Measurements from ENCODE around the gene STEAP2. TPM values are rescaled to one million over a fixed set of nuclear protein-coding genes. Genes with fewer than 3 reads are reported as not detected.

Gene STEAP2
- total RNA-seq, 1 donor from 2014 or later, result 29.9 TPM

- DNase-seq (ENCODE audit: low spot score), result no peak
Measured at GRCh38 chr7:90192876-90193750, 18.4 kb upstream of the STEAP2 start.

GRCh38 chr7:90194911-90195809 lies 16.4 kb upstream of the STEAP2 start:
- no peak for DNase-seq (ENCODE audit: low spot score)

GRCh38 chr7:90201500-90202195 lies 9.9 kb upstream of the STEAP2 start:
- DNase-seq (ENCODE audit: low spot score), result no peak

GRCh38 chr7:90207956-90208355 lies 3.6 kb upstream of the STEAP2 start:
- DNase-seq (ENCODE audit: low spot score), result no peak

- DNase-seq (ENCODE audit: low spot score), result no peak
Measured at GRCh38 chr7:90209776-90210175, 1.8 kb upstream of the STEAP2 start.

- DNase-seq (ENCODE audit: low spot score), result no peak
Measured at GRCh38 chr7:90210475-90210874, 1.1 kb upstream of the STEAP2 start.

- no peak for DNase-seq (ENCODE audit: low spot score)
Measured at GRCh38 chr7:90210981-90211380, 559 bp upstream of the STEAP2 start.

GRCh38 chr7:90212149-90212495 lies 582 bp downstream of the STEAP2 start:
- DNase-seq (ENCODE audit: low spot score), result no peak

GRCh38 chr7:90213521-90213920 lies 2.0 kb downstream of the STEAP2 start:
- no peak for DNase-seq (ENCODE audit: low spot score)

GRCh38 chr7:90216080-90216674 lies 4.6 kb downstream of the STEAP2 start:
- DNase-seq (ENCODE audit: low spot score), result no peak

- DNase-seq (ENCODE audit: low spot score), result no peak
Measured at GRCh38 chr7:90216771-90217170, 5.2 kb downstream of the STEAP2 start.

- DNase-seq (ENCODE audit: low spot score), result no peak
Measured at GRCh38 chr7:90222390-90222789, 10.8 kb downstream of the STEAP2 start.

- no peak for DNase-seq (ENCODE audit: low spot score)
Measured at GRCh38 chr7:90222811-90223725, 11.5 kb downstream of the STEAP2 start.

GRCh38 chr7:90224195-90224594 lies 12.7 kb downstream of the STEAP2 start:
- no peak for DNase-seq (ENCODE audit: low spot score)

GRCh38 chr7:90225181-90225580 lies 13.6 kb downstream of the STEAP2 start:
- no peak for DNase-seq (ENCODE audit: low spot score)

GRCh38 chr7:90225601-90226000 lies 14.1 kb downstream of the STEAP2 start:
- no peak for DNase-seq (ENCODE audit: low spot score)

GRCh38 chr7:90227259-90227658 lies 15.7 kb downstream of the STEAP2 start:
- no peak for DNase-seq (ENCODE audit: low spot score)

- no peak for DNase-seq (ENCODE audit: low spot score)
Measured at GRCh38 chr7:90229682-90230081, 18.1 kb downstream of the STEAP2 start.

- no peak for DNase-seq (ENCODE audit: low spot score)
Measured at GRCh38 chr7:90230834-90231233, 19.3 kb downstream of the STEAP2 start.

GRCh38 chr7:90231304-90231703 lies 19.8 kb downstream of the STEAP2 start:
- DNase-seq (ENCODE audit: low spot score), result no peak

GRCh38 chr7:90232430-90232829 lies 20.9 kb downstream of the STEAP2 start:
- DNase-seq (ENCODE audit: low spot score), result no peak
